ENCODE measurements around the gene UACA.

- no peak for TF ChIP-seq USF2 (CRISPR knock-in tag; IDR thresholded peaks at IDR 0.05)
- TF ChIP-seq GABPB1 (CRISPR knock-in tag; IDR thresholded peaks at IDR 0.05), result no peak
- TF ChIP-seq MXI1 (IDR thresholded peaks at IDR 0.05; ENCODE audit: low read depth, low read length), result no peak
- no peak for TF ChIP-seq CTCF (IDR thresholded peaks at IDR 0.05 in 2 of 3, conservative IDR thresholded peaks at IDR 0.05 in 1 of 3; ENCODE audit: insufficient read depth in 2 of 3, low read depth in 1 of 3, low read length in 3 of 3)
- no peak for TF ChIP-seq ZKSCAN8 (CRISPR knock-in tag; IDR thresholded peaks at IDR 0.05)
- no peak for TF ChIP-seq ARID4B (CRISPR knock-in tag; IDR thresholded peaks at IDR 0.05)
- no peak for TF ChIP-seq MEF2A (IDR thresholded peaks at IDR 0.05; ENCODE audit: control insufficient read depth, low read depth, low read length)
- TF ChIP-seq SMC3 (conservative IDR thresholded peaks at IDR 0.05; ENCODE audit: insufficient read depth, low read depth, low read length), result no peak
- no peak for TF ChIP-seq HLTF (IDR thresholded peaks at IDR 0.05)
- no peak for TF ChIP-seq KDM5B (IDR thresholded peaks at IDR 0.05; ENCODE audit: insufficient replicate concordance, low read depth, low read length)
- no peak for TF ChIP-seq POLR2AphosphoS5 (IDR thresholded peaks at IDR 0.05; ENCODE audit: control insufficient read depth, insufficient read depth, low read depth, low read length)
- TF ChIP-seq PATZ1 (CRISPR knock-in tag; IDR thresholded peaks at IDR 0.05; ENCODE audit: borderline replicate concordance), result no peak
- no peak for TF ChIP-seq MAX (CRISPR knock-in tag; IDR thresholded peaks at IDR 0.05)
- no peak for TF ChIP-seq CREB1 (IDR thresholded peaks at IDR 0.05)
- TF ChIP-seq CREB1 (CRISPR knock-in tag; IDR thresholded peaks at IDR 0.05), result no peak
Measured at GRCh38 chr15:70770863-70771262, 7.5 kb upstream of the UACA start.

Data from K562 (cell line).